WTC11 (cell line): Measurements from ENCODE around the gene FNDC3B.

Experiments used
- ATF6 ChIP-seq: sonication (generic); formaldehyde crosslinking; IDR thresholded peaks from 2 replicates; pipeline ENCODE4 v1.8.1; 2023; ENCODE audit warnings: mild to moderate bottlenecking, missing genetic modification reagents
- CTCF ChIP-seq: fragments of 200-600 bp; IDR thresholded peaks from 2 replicates; pipeline ENCODE4 v1.8.0; 2022; ENCODE audit warnings: antibody characterized with exemption
- E2F1 ChIP-seq: sonication (generic); formaldehyde crosslinking; IDR thresholded peaks from 2 replicates; pipeline ENCODE4 v1.8.0; 2022; ENCODE audit warnings: mild to moderate bottlenecking, missing genetic modification reagents
- STAT6 ChIP-seq: sonication (generic); formaldehyde crosslinking; conservative IDR thresholded peaks from 2 replicates; pipeline ENCODE4 v1.8.1; 2023; ENCODE audit warnings: mild to moderate bottlenecking, low read depth, missing genetic modification reagents, moderate library complexity
- USF1 ChIP-seq: sonication (generic); formaldehyde crosslinking; IDR thresholded peaks from 2 replicates; pipeline ENCODE4 v1.8.0; 2022; ENCODE audit warnings: mild to moderate bottlenecking, missing genetic modification reagents
- USF2 ChIP-seq: sonication (generic); formaldehyde crosslinking; IDR thresholded peaks from 2 replicates; pipeline ENCODE4 v1.8.1; 2023; ENCODE audit warnings: mild to moderate bottlenecking, missing genetic modification reagents, moderate library complexity
- ZNF532 ChIP-seq: fragments of 250-450 bp; sonication (Bioruptor Pico); IDR thresholded peaks from 2 replicates; pipeline ENCODE4 v1.9.0; 2021; ENCODE audit warnings: mild to moderate bottlenecking, borderline replicate concordance

- no peak for TF ChIP-seq ATF6
- no peak for TF ChIP-seq CTCF
- no peak for TF ChIP-seq USF2 (CRISPR knock-in tag)
- no peak for TF ChIP-seq E2F1 (CRISPR knock-in tag)
- TF ChIP-seq USF1 (CRISPR knock-in tag), result no peak
- no peak for TF ChIP-seq ZNF532 (CRISPR knock-in tag)
- no peak for TF ChIP-seq STAT6
Observed at GRCh38 chr3:172317984-172318383, 278.6 kb downstream of the FNDC3B start.
